Gastroesophageal sphincter (tissue), 4 donors: Measurements from ENCODE around the gene GSX2. TPM values are rescaled to one million over a fixed set of nuclear protein-coding genes. Genes with fewer than 3 reads are reported as not detected.

Experiments used
- ATAC-seq: fragments of 150-250 bp; one replicate; pipeline ENCODE4 v1.9.1; 2016; ENCODE audit warnings: mild to moderate bottlenecking, moderate library complexity
- H3K27ac ChIP-seq, 4 donors: fragments of 200-600 bp; sonication (generic) in 3 of 4; 1 replicate in 3 of 4; 2 replicates in 1 of 4; pipeline ENCODE4 v1.5.1; 2016 to 2019
- H3K27me3 ChIP-seq: fragments of 200-600 bp; sonication (generic); one replicate; pipeline ENCODE4 v1.5.1; 2019
- H3K36me3 ChIP-seq, 2 donors: fragments of 200-600 bp; sonication (generic); one replicate each; pipeline ENCODE4 v1.5.1; 2019; ENCODE audit warnings: control low read depth in 1 of 2
- H3K4me1 ChIP-seq, 3 donors: fragments of 200-600 bp; sonication (generic); 1 replicate in 2 of 3; 2 replicates in 1 of 3; pipeline ENCODE4 v1.5.1; 2016 to 2019; ENCODE audit warnings: control low read depth in 2 of 3
- H3K4me3 ChIP-seq, 2 donors: fragments of 200-600 bp; sonication (generic); one replicate each; pipeline ENCODE4 v1.5.1; 2019; ENCODE audit warnings: mild to moderate bottlenecking in 1 of 2, moderate library complexity in 1 of 2
- H3K9me3 ChIP-seq, 3 donors: fragments of 200-600 bp; sonication (generic); one replicate each; pipeline ENCODE4 v1.5.1; 2017 to 2019; ENCODE audit warnings: control low read depth in 2 of 3
- CTCF ChIP-seq, 4 experiments: fragments of 200-600 bp in 2 of 4; fragments of 450-650 bp in 2 of 4; sonication (generic) in 1 of 4; IDR thresholded peaks; one replicate each; pipeline ENCODE4 v1.5.1; 2017 to 2019; ENCODE audit warnings: antibody characterized with exemption in 4 of 4, mild to moderate bottlenecking in 2 of 4, moderate library complexity in 2 of 4
- EP300 ChIP-seq: sonication (generic); formaldehyde crosslinking; IDR thresholded peaks from one replicate; pipeline ENCODE4 v1.6.1; 2017; ENCODE audit warnings: antibody characterized with exemption, mild to moderate bottlenecking
- POLR2A ChIP-seq, 2 donors: fragments of 450-650 bp; IDR thresholded peaks; one replicate each; pipeline ENCODE4 v1.6.1; 2017; ENCODE audit warnings: antibody characterized with exemption in 2 of 2, mild to moderate bottlenecking in 2 of 2, moderate library complexity in 1 of 2
- POLR2AphosphoS5 ChIP-seq: sonication (generic); formaldehyde crosslinking; IDR thresholded peaks from one replicate; pipeline ENCODE4 v1.6.1; 2017; ENCODE audit warnings: antibody characterized with exemption
- WGBS, 2 donors: methylation state at CpG; one replicate each; pipeline ENCODE4 v1.1.5; 2018; ENCODE audit warnings: low coverage in 1 of 2; 5-methylcytosine and 5-hydroxymethylcytosine counted together
- total RNA-seq, 4 donors: library from RNA; depleted of rRNA; stranded (reverse); fragments of >200 nt; gene quantifications; one replicate each; pipeline ENCODE4 v1.1.0, GENCODE V29; 2016

GSX2 gene
- total RNA-seq, 4 donors from 2014 or later = not detected

GRCh38 chr4:54062392-54062791 lies 37.6 kb upstream of the GSX2 start:
- no peak for TF ChIP-seq POLR2A (IDR thresholded peaks at IDR 0.05)
- no peak for TF ChIP-seq CTCF (IDR thresholded peaks at IDR 0.05)
- no peak for TF ChIP-seq POLR2AphosphoS5
- no peak for TF ChIP-seq EP300
- ATAC-seq = no peak
- H3K4me3 ChIP-seq = peak overlapping the region; percentile 83 to 93
- no peaks in the 10 kb centered on the region for H3K36me3 ChIP-seq
- H3K4me1 ChIP-seq = peaks cover 20 to 78% (median 32%) of the 10 kb centered on the region in 3 donors
- H3K27me3 ChIP-seq = no peaks in the 10 kb centered on the region
- 62 to 73% methylated on average over 2 to 3 of the region's 3 CpGs for WGBS, 2 donors
- peak overlapping the region in 1 of 4 donors; percentile 87 for H3K27ac ChIP-seq
- H3K9me3 ChIP-seq = no peaks in the 10 kb centered on the region

GRCh38 chr4:54063229-54063628 lies 36.7 kb upstream of the GSX2 start:
- TF ChIP-seq CTCF (IDR thresholded peaks at IDR 0.05) (no peak), POLR2A (IDR thresholded peaks at IDR 0.05) (no peak), POLR2AphosphoS5 (no peak), EP300 (no peak)
- no peak for ATAC-seq
- peak overlapping the region; percentile 68 to 89 (median 88) for H3K27ac ChIP-seq
- no peaks in the 10 kb centered on the region for H3K27me3 ChIP-seq
- H3K4me1 ChIP-seq = peaks cover 20 to 70% (median 32%) of the 10 kb centered on the region in 3 donors
- no peaks in the 10 kb centered on the region for H3K36me3 ChIP-seq
- H3K4me3 ChIP-seq = peak overlapping the region; percentile 83 to 93
- WGBS, 2 donors = 3% methylated on average over 4 of the region's 4 CpGs
- H3K9me3 ChIP-seq = no peaks in the 10 kb centered on the region

- Histone ChIP-seq H3K27me3 (no peaks in the 10 kb centered on the region), H3K36me3 (no peaks in the 10 kb centered on the region), H3K4me1 (peaks cover 20 to 64% (median 32%) of the 10 kb centered on the region in 3 donors), H3K27ac (peak overlapping the region; percentile 68 to 89 (median 88)), H3K4me3 (peak overlapping the region; percentile 83 to 93), H3K9me3 (no peaks in the 10 kb centered on the region)
- TF ChIP-seq POLR2A (IDR thresholded peaks at IDR 0.05) = no peak
- no peak for TF ChIP-seq EP300
- no peak for TF ChIP-seq POLR2AphosphoS5
- TF ChIP-seq CTCF (IDR thresholded peaks at IDR 0.05) = no peak
- 0% methylated on average over 1 to 3 of the region's 38 CpGs for WGBS, 2 donors
- ATAC-seq = no peak
These were observed 36.1 kb upstream of the GSX2 start for GRCh38 chr4:54063737-54064316.

DNA sequence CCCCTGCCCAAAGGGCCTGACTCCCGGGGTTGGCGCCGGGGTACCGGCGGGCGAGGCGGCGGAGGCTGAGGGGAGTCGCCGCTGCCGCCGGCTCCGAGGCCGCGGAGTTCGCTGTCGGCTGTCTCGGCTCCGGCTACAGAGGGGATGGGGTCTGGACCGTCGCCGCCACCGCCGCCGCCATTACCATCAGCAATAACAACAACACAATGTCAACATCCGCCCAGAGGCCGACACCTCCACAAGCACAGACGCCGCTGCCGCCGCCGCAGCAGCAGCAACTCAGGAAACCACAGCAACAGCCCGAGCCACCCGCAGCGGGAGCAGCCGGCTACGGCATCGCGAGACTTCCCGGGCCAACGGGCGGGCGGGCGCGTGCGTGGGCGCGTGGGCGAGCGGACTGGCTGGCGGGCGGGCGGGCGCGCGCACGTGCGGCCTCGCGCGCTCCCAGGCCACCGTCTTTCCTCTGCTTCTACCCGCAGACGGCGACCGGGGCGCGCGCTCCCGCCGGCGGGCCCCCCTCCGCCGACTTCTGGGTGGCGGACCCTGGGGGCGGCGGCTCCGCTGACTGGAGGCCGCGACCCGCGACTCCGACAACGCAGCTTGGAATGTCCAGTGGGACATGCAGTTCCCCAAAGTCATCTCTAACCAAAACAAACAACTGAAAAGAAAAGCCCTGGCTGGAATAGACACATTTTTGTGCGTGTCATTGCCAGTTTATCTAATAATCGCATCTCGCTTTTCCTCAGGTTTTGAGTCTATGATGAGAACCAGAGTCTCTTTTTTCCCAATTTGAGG lies 35.4 kb upstream of the GSX2 start, which contains the start of gene CHIC2:
Gene CHIC2 (minus strand): TSS at position 289 of the 795 bp plus-strand sequence. CDS start 305 bp downstream, outside the sequence.
- 0% methylated on average over 3 of the region's 87 CpGs for WGBS, 2 donors

More for the DNA sequence above, 35.4 kb upstream of the GSX2 start, which contains the start of gene CHIC2:
- ATAC-seq = peak; percentile 93
- Histone ChIP-seq H3K4me1 (peaks cover 20 to 57% (median 32%) of the 10 kb centered on the region in 3 donors), H3K36me3 (no peaks in the 10 kb centered on the region), H3K27ac (peak within 1 kb of the TSS; percentile 68 to 89 (median 88)), H3K27me3 (no peaks in the 10 kb centered on the region), H3K4me3 (peak within 1 kb of the TSS; percentile 83 to 93), H3K9me3 (no peaks in the 10 kb centered on the region)
- TF ChIP-seq CTCF (IDR thresholded peaks at IDR 0.05) (peak in 2 of 4 experiments; percentile 3 to 4), POLR2AphosphoS5 (peak; percentile 98), POLR2A (IDR thresholded peaks at IDR 0.05) (peak; percentile 95), EP300 (no peak)
